ENCODE results near the gene CBX3. TPM values are rescaled to one million over a fixed set of nuclear protein-coding genes. Genes with fewer than 3 reads are reported as not detected.

The CBX3 gene
- total and polyA plus RNA-seq, 2 of the 8 experiments (the other 6 are each of a cell fraction or from before 2014, with no cell fraction given), result 71.3 to 258 TPM

GRCh38 chr7:26155531-26156375, 45.8 kb upstream of the CBX3 start:
- H3K27me3 ChIP-seq (replicated peaks in 1 of 4; ENCODE audit: control insufficient read depth in 3 of 4, extremely low read depth in 1 of 4, insufficient read depth in 3 of 4, low read length in 3 of 4), result peaks cover 0 to 7% (median 0%) of the 10 kb centered on the region in 4 experiments; a peak in 2 of 7 replicates
- H3K79me2 ChIP-seq (ENCODE audit: control insufficient read depth in 1 of 2, insufficient read depth in 2 of 2, low read length in 2 of 2), result peaks cover 30 to 81% of the 10 kb centered on the region in 2 experiments
- FAIRE-seq (no peak), DNase-seq (ENCODE audit: low read depth in 1 of 2, low spot score in 2 of 2) (no peak)
- no peaks in the 10 kb centered on the region for H3K9me3 ChIP-seq (ENCODE audit: insufficient read depth in 2 of 2, low read depth in 1 of 2, low read length in 1 of 2)
- H3K18ac ChIP-seq (ENCODE audit: extremely low read depth, low read length), result peak overlapping the region; percentile 54; the same call in 1 of the 2 replicates
- peak overlapping the region; percentile 3; the same call in 1 of the 2 replicates for H3K27ac ChIP-seq (ENCODE audit: low read depth, low read length)
- peak overlapping the region; percentile 25 for H3K4ac ChIP-seq (replicated peaks; ENCODE audit: insufficient read length, low read depth, low read length)
- no peak overlapping the region for H2BK15ac ChIP-seq (ENCODE audit: low read length)
- H2AK5ac ChIP-seq (ENCODE audit: low read depth, low read length), result peak overlapping the region; percentile 43
- H4K8ac ChIP-seq (ENCODE audit: extremely low read depth, insufficient read depth, low read length), result no peak overlapping the region
- H3K4me2 ChIP-seq (ENCODE audit: insufficient read depth in 1 of 2, low read depth in 2 of 2, low read length in 2 of 2), result peak overlapping the region; percentile 59 to 98
- H2BK120ac ChIP-seq (replicated peaks; ENCODE audit: low read depth, low read length), result peak overlapping the region; percentile 89
- peak overlapping the region; percentile 54 for H4K91ac ChIP-seq (replicated peaks; ENCODE audit: insufficient read length, low read length)
- H3K9ac ChIP-seq (replicated peaks in 1 of 4; ENCODE audit: extremely low read depth in 1 of 4, low read depth in 3 of 4, low read length in 3 of 4), result no peak overlapping the region; a peak in 2 of 7 replicates
- H3K4me3 ChIP-seq (ENCODE audit: extremely low read depth in 1 of 4, insufficient read depth in 2 of 4, low read depth in 3 of 4, low read length in 4 of 4), result peak overlapping the region in 3 of 4 experiments; percentile 9 to 24 (median 20); a peak in 4 of 8 replicates
- H3K56ac ChIP-seq (replicated peaks; ENCODE audit: insufficient read length, low read depth, low read length), result no peak overlapping the region
- H2BK20ac ChIP-seq (ENCODE audit: low read length), result no peak overlapping the region; the same call in 1 of the 2 replicates
- H2BK12ac ChIP-seq (ENCODE audit: low read depth, low read length), result peak overlapping the region; percentile 95
- no peak overlapping the region for H3K23ac ChIP-seq (ENCODE audit: insufficient read length)
- 60% methylated on average over 8 of the region's 8 CpGs; no CpG with 5 or more reads in 1 of the 2 experiments for WGBS, 2 experiments (ENCODE audit: extremely low coverage in 1 of 2, insufficient coverage in 1 of 2, insufficient read length in 1 of 2, insufficient replicate concordance in 2 of 2, low coverage in 1 of 2, low lambda C conversion rate in 2 of 2, missing lambda C conversion rate in 1 of 2)
- H4K5ac ChIP-seq (ENCODE audit: insufficient read length, low read depth, low read length), result no peak overlapping the region
- 0 out of 2 replicates have a peak overlapping the region, but pooled peaks have one; percentile 29 for H2BK5ac ChIP-seq (ENCODE audit: low read depth, low read length)
- H3K23me2 ChIP-seq (ENCODE audit: low read depth, low read length), result peaks cover 6% of the 10 kb centered on the region
- H2AFZ ChIP-seq (ENCODE audit: low read length), result no peak overlapping the region
- peaks cover 22 to 34% of the 10 kb centered on the region in 2 experiments for H4K20me1 ChIP-seq (replicated peaks in 1 of 2; ENCODE audit: control insufficient read depth in 1 of 2, insufficient read depth in 2 of 2, low read length in 2 of 2)
- no peaks in the 10 kb centered on the region for H3K36me3 ChIP-seq (ENCODE audit: control insufficient read depth in 2 of 4, insufficient read depth in 4 of 4, low read length in 3 of 4)
- peaks cover 21 to 46% (median 34%) of the 10 kb centered on the region in 4 experiments for H3K4me1 ChIP-seq (replicated peaks in 1 of 4; ENCODE audit: control insufficient read depth in 3 of 4, insufficient read depth in 4 of 4, low read length in 3 of 4)
- H3K14ac ChIP-seq (ENCODE audit: insufficient read length), result no peak overlapping the region
- CTCF ChIA-PET (ENCODE audit: partially characterized antibody), result interaction anchor here (0.6 to 1.9 kb wide), 11 partner anchors 9 to 1176 kb away, joined by 3 to 8 read pairs (median 4); partner anchors contain the start of gene OSBPL3
- POLR2A ChIA-PET (ENCODE audit: partially characterized antibody), result interaction anchor here (0.8 to 6.1 kb wide), 16 partner anchors 11 to 249 kb away, joined by 3 to 56 read pairs (median 7); partner anchors contain the start of genes CBX3 and HNRNPA2B1
- H3K79me1 ChIP-seq (ENCODE audit: low read depth, low read length), result peaks cover 23% of the 10 kb centered on the region
- TF ChIP-seq KDM4A (IDR thresholded peaks at IDR 0.05; ENCODE audit: low read depth, low read length, severe bottlenecking) (no peak), TAF1 (IDR thresholded peaks at IDR 0.05; ENCODE audit: low read depth, low read length) (no peak), CTCF (IDR thresholded peaks at IDR 0.05; ENCODE audit: control extremely low read depth in 1 of 3, insufficient read depth in 1 of 3, low read depth in 1 of 3, low read length in 3 of 3) (no peak), CTBP2 (IDR thresholded peaks at IDR 0.05; ENCODE audit: borderline replicate concordance, insufficient read depth, insufficient read length, low read length) (no peak), BRCA1 (IDR thresholded peaks at IDR 0.05; ENCODE audit: low read depth, low read length) (no peak), EP300 (IDR thresholded peaks at IDR 0.05; ENCODE audit: borderline replicate concordance in 1 of 2, low read depth in 2 of 2, low read length in 2 of 2) (peak in 1 of 2 experiments; percentile 98; a peak in 1 of 3 replicates), POU5F1 (IDR thresholded peaks at IDR 0.05; ENCODE audit: low read depth, low read length) (no peak)

Data from H1 (cell line).